Loucy (cell line): ENCODE results near the gene NFATC3.

Experiments
- CTCF ChIP-seq: fragments of 200-600 bp; sonication (generic); conservative IDR thresholded peaks from 2 replicates; pipeline ENCODE4 v1.5.1; 2014; ENCODE audit warnings: mild to moderate bottlenecking, antibody characterized with exemption, low read length
- EZH2phosphoT487 ChIP-seq: fragments of 200-600 bp; IDR thresholded peaks from 2 replicates; pipeline ENCODE4 v1.6.1; 2018; ENCODE audit warnings: antibody characterized with exemption, mild to moderate bottlenecking, moderate library complexity, borderline replicate concordance

GRCh38 chr16:68200088-68200783 lies 115.1 kb downstream of the NFATC3 start:
- TF ChIP-seq CTCF (no peak), EZH2phosphoT487 (no peak)
